ENCODE data around the gene FRMPD2. TPM values are rescaled to one million over a fixed set of nuclear protein-coding genes. Genes with fewer than 3 reads are reported as not detected.

Gene FRMPD2
- total RNA-seq, 1 donor from 2014 or later: 1.6 TPM

- Mint-ChIP-seq H3K27ac (ENCODE audit: unreplicated experiment) (no peak overlapping the region), H3K4me3 (ENCODE audit: unreplicated experiment) (no peak overlapping the region), H3K9me3 (ENCODE audit: unreplicated experiment) (no peaks in the 10 kb centered on the region), H3K4me1 (ENCODE audit: low read depth, unreplicated experiment) (no peaks in the 10 kb centered on the region), H3K27me3 (ENCODE audit: unreplicated experiment) (peaks cover 3% of the 10 kb centered on the region), H3K36me3 (ENCODE audit: unreplicated experiment) (no peaks in the 10 kb centered on the region)
- no peak for TF ChIP-seq CTCF (IDR thresholded peaks at IDR 0.05; ENCODE audit: partially characterized antibody, unreplicated experiment)
- DNase-seq: no peak
These were observed 55.3 kb downstream of the FRMPD2 start for GRCh38 chr10:48219194-48219593.

- no peaks in the 10 kb centered on the region for H3K4me1 Mint-ChIP-seq (ENCODE audit: low read depth, unreplicated experiment)
These were observed 57.8 kb downstream of the FRMPD2 start for GRCh38 chr10:48216744-48217143.

GRCh38 chr10:48216204-48216505 is 58.3 kb downstream of the FRMPD2 start:
- no peak for DNase-seq
- no peak for TF ChIP-seq CTCF (IDR thresholded peaks at IDR 0.05; ENCODE audit: partially characterized antibody, unreplicated experiment)
- Mint-ChIP-seq H3K36me3 (ENCODE audit: unreplicated experiment) (no peaks in the 10 kb centered on the region), H3K27ac (ENCODE audit: unreplicated experiment) (no peak overlapping the region), H3K4me1 (ENCODE audit: low read depth, unreplicated experiment) (no peaks in the 10 kb centered on the region), H3K9me3 (ENCODE audit: unreplicated experiment) (no peaks in the 10 kb centered on the region), H3K27me3 (ENCODE audit: unreplicated experiment) (no peaks in the 10 kb centered on the region), H3K4me3 (ENCODE audit: unreplicated experiment) (no peak overlapping the region)

More at GRCh38 chr10:48216744-48217143, 57.8 kb downstream of the FRMPD2 start:
- Mint-ChIP-seq H3K4me3 (ENCODE audit: unreplicated experiment) (no peak overlapping the region), H3K36me3 (ENCODE audit: unreplicated experiment) (no peaks in the 10 kb centered on the region), H3K9me3 (ENCODE audit: unreplicated experiment) (no peaks in the 10 kb centered on the region), H3K27ac (ENCODE audit: unreplicated experiment) (no peak overlapping the region), H3K27me3 (ENCODE audit: unreplicated experiment) (no peaks in the 10 kb centered on the region)
- TF ChIP-seq CTCF (IDR thresholded peaks at IDR 0.05; ENCODE audit: partially characterized antibody, unreplicated experiment): no peak
- no peak for DNase-seq

GRCh38 chr10:48215486-48216203 is 58.9 kb downstream of the FRMPD2 start:
- Mint-ChIP-seq H3K27me3 (ENCODE audit: unreplicated experiment) (no peaks in the 10 kb centered on the region), H3K4me3 (ENCODE audit: unreplicated experiment) (no peak overlapping the region), H3K4me1 (ENCODE audit: low read depth, unreplicated experiment) (no peaks in the 10 kb centered on the region), H3K27ac (ENCODE audit: unreplicated experiment) (peak overlapping the region; percentile 10), H3K9me3 (ENCODE audit: unreplicated experiment) (no peaks in the 10 kb centered on the region), H3K36me3 (ENCODE audit: unreplicated experiment) (no peaks in the 10 kb centered on the region)
- peak; percentile 80 for DNase-seq
- peak; percentile 79 for TF ChIP-seq CTCF (IDR thresholded peaks at IDR 0.05; ENCODE audit: partially characterized antibody, unreplicated experiment)

- TF ChIP-seq CTCF (IDR thresholded peaks at IDR 0.05; ENCODE audit: partially characterized antibody, unreplicated experiment): no peak
- no peaks in the 10 kb centered on the region for H3K4me1 Mint-ChIP-seq (ENCODE audit: low read depth, unreplicated experiment)
- H3K4me3 Mint-ChIP-seq (ENCODE audit: unreplicated experiment): no peak overlapping the region
- H3K36me3 Mint-ChIP-seq (ENCODE audit: unreplicated experiment): no peaks in the 10 kb centered on the region
- H3K27me3 Mint-ChIP-seq (ENCODE audit: unreplicated experiment): no peaks in the 10 kb centered on the region
- H3K9me3 Mint-ChIP-seq (ENCODE audit: unreplicated experiment): no peaks in the 10 kb centered on the region
- no peak for DNase-seq
- H3K27ac Mint-ChIP-seq (ENCODE audit: unreplicated experiment): no peak overlapping the region
These were observed 59.6 kb downstream of the FRMPD2 start for GRCh38 chr10:48214716-48215485.

All from glutamatergic neuron (in vitro differentiated cells).